Measurements from ENCODE around the gene DUSP23. TPM values are rescaled to one million over a fixed set of nuclear protein-coding genes. Genes with fewer than 3 reads are reported as not detected.
A peak's percentile ranks its signal among the peaks of the same experiment; 100 is the strongest.

The DUSP23 gene
- total RNA-seq, 5 donors from 2014 or later (not counting 1 experiment from before 2014, with no cell fraction given) = 8.8 to 17.1 (median 14.3) TPM

GRCh38 chr1:159781992-159782391, 1.2 kb downstream of the DUSP23 start:
- H3K4me1 ChIP-seq (ENCODE audit: control insufficient read depth in 1 of 2, extremely low read depth in 1 of 2, insufficient read depth in 2 of 2, low read length in 2 of 2) = peaks cover 7 to 16% of the 10 kb centered on the region in 2 experiments
- ATAC-seq (replicated peaks in 1 of 4) (no peak), DNase-seq (no peak)
- Mint-ChIP-seq H3K4me1 (peaks cover 23 to 50% (median 47%) of the 10 kb centered on the region in 3 donors), H3K27me3 (no peaks in the 10 kb centered on the region), H3K36me3 (no peaks in the 10 kb centered on the region), H3K4me3 (peak overlapping the region; percentile 77 to 81 (median 78)), H3K27ac (peak overlapping the region in 1 of 2 donors; percentile 29), H3K9me3 (no peaks in the 10 kb centered on the region)
- no peak overlapping the region for H3K27ac ChIP-seq (ENCODE audit: low read length)
- H3K4me3 ChIP-seq (ENCODE audit: control insufficient read depth in 1 of 2, extremely low read depth in 1 of 2, low read length in 1 of 2) = no peak overlapping the region
- 85% methylated on average over 4 of the region's 12 CpGs for WGBS (ENCODE audit: insufficient coverage)
- ChIA-PET POLR2A (interaction anchor here (0.9 to 1.5 kb wide), 2 partner anchors 142 to 143 kb away, joined by 3 to 6 read pairs; partner anchors contain the start of gene TAGLN2 (in 1 of the 2)), CTCF (interaction anchor here (0.7 to 2.6 kb wide), 2 partner anchors 107 to 224 kb away, joined by 4 to 14 read pairs; no protein-coding TSS in a partner anchor)
- no peaks in the 10 kb centered on the region for H3K36me3 ChIP-seq (ENCODE audit: control insufficient read depth in 2 of 2, extremely low read depth in 1 of 2, insufficient read depth in 1 of 2, low read length in 1 of 2)
- no peaks in the 10 kb centered on the region for H3K27me3 ChIP-seq (replicated peaks in 1 of 2; ENCODE audit: control insufficient read depth in 2 of 2, extremely low read depth in 1 of 2, insufficient read depth in 2 of 2, low read length in 1 of 2)
- H3K9me3 ChIP-seq = no peaks in the 10 kb centered on the region

GRCh38 chr1:159783724-159784123, 3.0 kb downstream of the DUSP23 start:
- Mint-ChIP-seq H3K4me1 (peaks cover 23 to 47% (median 41%) of the 10 kb centered on the region in 3 donors), H3K27me3 (no peaks in the 10 kb centered on the region), H3K9me3 (no peaks in the 10 kb centered on the region), H3K4me3 (no peak overlapping the region), H3K36me3 (no peaks in the 10 kb centered on the region), H3K27ac (no peak overlapping the region)
- DNase-seq = no peak
- H3K27ac ChIP-seq (ENCODE audit: low read length) = no peak overlapping the region
- H3K36me3 ChIP-seq (ENCODE audit: control insufficient read depth in 2 of 2, extremely low read depth in 1 of 2, insufficient read depth in 1 of 2, low read length in 1 of 2) = no peaks in the 10 kb centered on the region
- H3K4me3 ChIP-seq (ENCODE audit: control insufficient read depth in 1 of 2, extremely low read depth in 1 of 2, low read length in 1 of 2) = no peak overlapping the region
- ATAC-seq (replicated peaks in 1 of 4) = no peak
- no peaks in the 10 kb centered on the region for H3K27me3 ChIP-seq (replicated peaks in 1 of 2; ENCODE audit: control insufficient read depth in 2 of 2, extremely low read depth in 1 of 2, insufficient read depth in 2 of 2, low read length in 1 of 2)
- H3K9me3 ChIP-seq = no peaks in the 10 kb centered on the region
- peaks cover 7 to 16% of the 10 kb centered on the region in 2 experiments for H3K4me1 ChIP-seq (ENCODE audit: control insufficient read depth in 1 of 2, extremely low read depth in 1 of 2, insufficient read depth in 2 of 2, low read length in 2 of 2)
- WGBS (ENCODE audit: insufficient coverage) = no CpG with 5 or more reads among the region's 1 CpG
- CTCF ChIA-PET = no interaction called here
- POLR2A ChIA-PET = no interaction called here

- WGBS (ENCODE audit: insufficient coverage) = 80% methylated on average over 1 of the region's 3 CpGs
- ChIA-PET POLR2A (interaction anchor here in 1 of 2 donors (0.6 kb wide), 1 partner anchor 159 kb away, joined by 3 read pairs; no protein-coding TSS in a partner anchor), CTCF (interaction anchor here in 1 of 2 donors (0.6 kb wide), 1 partner anchor 153 kb away, joined by 3 read pairs; no protein-coding TSS in a partner anchor)
- Histone ChIP-seq H3K27ac (ENCODE audit: low read length) (no peak overlapping the region), H3K9me3 (no peaks in the 10 kb centered on the region), H3K36me3 (ENCODE audit: control insufficient read depth in 2 of 2, extremely low read depth in 1 of 2, insufficient read depth in 1 of 2, low read length in 1 of 2) (no peaks in the 10 kb centered on the region), H3K27me3 (replicated peaks in 1 of 2; ENCODE audit: control insufficient read depth in 2 of 2, extremely low read depth in 1 of 2, insufficient read depth in 2 of 2, low read length in 1 of 2) (no peaks in the 10 kb centered on the region), H3K4me3 (ENCODE audit: control insufficient read depth in 1 of 2, extremely low read depth in 1 of 2, low read length in 1 of 2) (no peak overlapping the region), H3K4me1 (ENCODE audit: control insufficient read depth in 1 of 2, extremely low read depth in 1 of 2, insufficient read depth in 2 of 2, low read length in 2 of 2) (peaks cover 0 to 5% of the 10 kb centered on the region in 2 experiments)
- DNase-seq (no peak), ATAC-seq (replicated peaks in 1 of 4) (no peak)
- H3K4me3 Mint-ChIP-seq = no peak overlapping the region
- H3K27me3 Mint-ChIP-seq = peaks cover 9 to 10% of the 10 kb centered on the region in 2 donors
- H3K27ac Mint-ChIP-seq = no peak overlapping the region
- H3K4me1 Mint-ChIP-seq = peaks cover 10 to 26% (median 18%) of the 10 kb centered on the region in 3 donors
- no peaks in the 10 kb centered on the region for H3K36me3 Mint-ChIP-seq
- H3K9me3 Mint-ChIP-seq = no peaks in the 10 kb centered on the region
Observed at GRCh38 chr1:159786465-159786864, 5.7 kb downstream of the DUSP23 start.

- DNase-seq (no peak), ATAC-seq (replicated peaks in 1 of 4) (no peak)
- CTCF ChIA-PET = interaction anchor here in 1 of 2 donors (0.6 kb wide), 1 partner anchor 152 kb away, joined by 3 read pairs; no protein-coding TSS in a partner anchor
- 78% methylated on average over 1 of the region's 3 CpGs for whole genome bisulfite sequencing (ENCODE audit: insufficient coverage)
- no peaks in the 10 kb centered on the region for H3K36me3 Mint-ChIP-seq
- no peak overlapping the region for H3K27ac Mint-ChIP-seq
- Histone ChIP-seq H3K27me3 (replicated peaks in 1 of 2; ENCODE audit: control insufficient read depth in 2 of 2, extremely low read depth in 1 of 2, insufficient read depth in 2 of 2, low read length in 1 of 2) (peaks cover 0 to 1% of the 10 kb centered on the region in 2 experiments), H3K36me3 (ENCODE audit: control insufficient read depth in 2 of 2, extremely low read depth in 1 of 2, insufficient read depth in 1 of 2, low read length in 1 of 2) (no peaks in the 10 kb centered on the region), H3K9me3 (no peaks in the 10 kb centered on the region), H3K4me3 (ENCODE audit: control insufficient read depth in 1 of 2, extremely low read depth in 1 of 2, low read length in 1 of 2) (no peak overlapping the region), H3K27ac (ENCODE audit: low read length) (no peak overlapping the region), H3K4me1 (ENCODE audit: control insufficient read depth in 1 of 2, extremely low read depth in 1 of 2, insufficient read depth in 2 of 2, low read length in 2 of 2) (peaks cover 0 to 1% of the 10 kb centered on the region in 2 experiments)
- H3K4me3 Mint-ChIP-seq = no peak overlapping the region
- POLR2A ChIA-PET = no interaction called here
- H3K9me3 Mint-ChIP-seq = no peaks in the 10 kb centered on the region
- peaks cover 5 to 21% (median 13%) of the 10 kb centered on the region in 3 donors for H3K4me1 Mint-ChIP-seq
- peaks cover 9 to 10% of the 10 kb centered on the region in 2 donors for H3K27me3 Mint-ChIP-seq
Observed at GRCh38 chr1:159786966-159787365, 6.2 kb downstream of the DUSP23 start.

GRCh38 chr1:159790237-159790917, 9.6 kb downstream of the DUSP23 start:
- Histone ChIP-seq H3K4me3 (ENCODE audit: control insufficient read depth in 1 of 2, extremely low read depth in 1 of 2, low read length in 1 of 2) (no peak overlapping the region), H3K27me3 (replicated peaks in 1 of 2; ENCODE audit: control insufficient read depth in 2 of 2, extremely low read depth in 1 of 2, insufficient read depth in 2 of 2, low read length in 1 of 2) (peaks cover 0 to 15% of the 10 kb centered on the region in 2 experiments), H3K36me3 (ENCODE audit: control insufficient read depth in 2 of 2, extremely low read depth in 1 of 2, insufficient read depth in 1 of 2, low read length in 1 of 2) (no peaks in the 10 kb centered on the region), H3K4me1 (ENCODE audit: control insufficient read depth in 1 of 2, extremely low read depth in 1 of 2, insufficient read depth in 2 of 2, low read length in 2 of 2) (no peaks in the 10 kb centered on the region), H3K9me3 (no peaks in the 10 kb centered on the region), H3K27ac (ENCODE audit: low read length) (no peak overlapping the region)
- 13% methylated on average over 1 of the region's 2 CpGs for WGBS (ENCODE audit: insufficient coverage)
- ChIA-PET POLR2A (interaction anchor here in 1 of 2 donors (0.5 kb wide), 1 partner anchor 108 kb away, joined by 3 read pairs; no protein-coding TSS in a partner anchor), CTCF (interaction anchor here in 1 of 2 donors (0.8 to 1.4 kb wide), 3 partner anchors 9 to 133 kb away, joined by 3 to 5 read pairs (median 4); partner anchors contain the start of gene DUSP23)
- peak in 1 of 4 experiments; percentile 19 for ATAC-seq (replicated peaks in 1 of 4)
- peaks cover 0 to 5% (median 4%) of the 10 kb centered on the region in 3 donors for H3K4me1 Mint-ChIP-seq
- H3K9me3 Mint-ChIP-seq = no peaks in the 10 kb centered on the region
- no peak overlapping the region for H3K4me3 Mint-ChIP-seq
- H3K27ac Mint-ChIP-seq = no peak overlapping the region
- DNase-seq = peak in 1 of 35 experiments; percentile 49
- H3K36me3 Mint-ChIP-seq = no peaks in the 10 kb centered on the region
- peaks cover 14% of the 10 kb centered on the region in 2 donors for H3K27me3 Mint-ChIP-seq

GRCh38 chr1:159791031-159791430, 10.3 kb downstream of the DUSP23 start:
- WGBS (ENCODE audit: insufficient coverage) = no CpG with 5 or more reads among the region's 3 CpGs
- POLR2A ChIA-PET = no interaction called here
- CTCF ChIA-PET = no interaction called here

More at GRCh38 chr1:159791031-159791430, 10.3 kb downstream of the DUSP23 start:
- Mint-ChIP-seq H3K4me1 (no peaks in the 10 kb centered on the region), H3K9me3 (no peaks in the 10 kb centered on the region), H3K27ac (no peak overlapping the region), H3K36me3 (no peaks in the 10 kb centered on the region), H3K4me3 (no peak overlapping the region), H3K27me3 (peaks cover 14% of the 10 kb centered on the region in 2 donors)
- H3K27ac ChIP-seq (ENCODE audit: low read length) = no peak overlapping the region
- H3K4me1 ChIP-seq (ENCODE audit: control insufficient read depth in 1 of 2, extremely low read depth in 1 of 2, insufficient read depth in 2 of 2, low read length in 2 of 2) = no peaks in the 10 kb centered on the region
- no peaks in the 10 kb centered on the region for H3K9me3 ChIP-seq
- ATAC-seq (replicated peaks in 1 of 4) (no peak), DNase-seq (no peak)
- H3K27me3 ChIP-seq (replicated peaks in 1 of 2; ENCODE audit: control insufficient read depth in 2 of 2, extremely low read depth in 1 of 2, insufficient read depth in 2 of 2, low read length in 1 of 2) = peaks cover 0 to 15% of the 10 kb centered on the region in 2 experiments
- H3K4me3 ChIP-seq (ENCODE audit: control insufficient read depth in 1 of 2, extremely low read depth in 1 of 2, low read length in 1 of 2) = no peak overlapping the region
- H3K36me3 ChIP-seq (ENCODE audit: control insufficient read depth in 2 of 2, extremely low read depth in 1 of 2, insufficient read depth in 1 of 2, low read length in 1 of 2) = no peaks in the 10 kb centered on the region
